WTC11 (cell line): ENCODE results near the gene DEFB113. TPM values are rescaled to one million over a fixed set of nuclear protein-coding genes. Genes with fewer than 3 reads are reported as not detected.

Source experiments
- ATAC-seq: fragments of 200-7000 bp; cut with Tn5 transposase; 2 replicates; pipeline ENCODE4 v1.10.0; 2021; ENCODE audit warnings: mild to moderate bottlenecking, moderate library complexity
- CTCF ChIA-PET: fragments of 300-600 bp; sonication (Branson Sonifier 250); formaldehyde crosslinking; loops from one replicate; lab custom pipeline; 2021; ENCODE audit warnings: antibody characterized with exemption; lab: Charles Lee
- POLR2A ChIA-PET: fragments of 350-600 bp; sonication (Branson Sonifier 250); formaldehyde crosslinking; loops from one replicate; lab custom pipeline; 2021; ENCODE audit warnings: antibody characterized with exemption; lab: Charles Lee
- DNase-seq: peaks from one replicate; pipeline ENCODE4 v3.0.0; 2021; ENCODE audit warnings: low spot score
- H3K27ac Mint-ChIP-seq: 2 replicates; pipeline ENCODE4 v1.8.0; 2021; ENCODE audit warnings: mixed read lengths
- H3K27me3 Mint-ChIP-seq: 2 replicates; pipeline ENCODE4 v1.8.0; 2021; ENCODE audit warnings: low read depth, mild to moderate bottlenecking, moderate library complexity, mixed read lengths
- H3K36me3 Mint-ChIP-seq: 2 replicates; pipeline ENCODE4 v1.8.0; 2021; ENCODE audit warnings: mixed read lengths
- H3K4me1 Mint-ChIP-seq: 2 replicates; pipeline ENCODE4 v1.8.0; 2022; ENCODE audit warnings: mixed read lengths
- H3K4me3 Mint-ChIP-seq: 2 replicates; pipeline ENCODE4 v1.8.0; 2021; ENCODE audit warnings: mild to moderate bottlenecking, moderate library complexity, mixed read lengths
- H3K9me3 Mint-ChIP-seq: 2 replicates; pipeline ENCODE4 v1.8.0; 2021; ENCODE audit warnings: mixed read lengths
- ATF1 ChIP-seq: sonication (generic); formaldehyde crosslinking; IDR thresholded peaks from 2 replicates; pipeline ENCODE4 v1.8.1; 2023; ENCODE audit warnings: mild to moderate bottlenecking, moderate library complexity, missing genetic modification reagents
- CREB1 ChIP-seq: sonication (generic); formaldehyde crosslinking; IDR thresholded peaks from 2 replicates; pipeline ENCODE4 v1.8.0; 2023; ENCODE audit warnings: mild to moderate bottlenecking, missing genetic modification reagents
- HMGA2 ChIP-seq: fragments of 250-450 bp; sonication (Bioruptor Pico); IDR thresholded peaks from 2 replicates; pipeline ENCODE4 v1.4.0; 2021; ENCODE audit warnings: mild to moderate bottlenecking, moderate library complexity
- IRF2 ChIP-seq: sonication (generic); formaldehyde crosslinking; IDR thresholded peaks from 2 replicates; pipeline ENCODE4 v1.8.0; 2022; ENCODE audit warnings: low read depth, missing genetic modification reagents, borderline replicate concordance
- JAZF1 ChIP-seq: fragments of 250-450 bp; sonication (Bioruptor Pico); IDR thresholded peaks from 2 replicates; pipeline ENCODE4 v1.9.0; 2021; ENCODE audit warnings: moderate library complexity, mild to moderate bottlenecking, inconsistent platforms
- OVOL2 ChIP-seq: fragments of 250-450 bp; sonication (Bioruptor Pico); IDR thresholded peaks from 2 replicates; pipeline ENCODE4 v1.9.0; 2021; ENCODE audit warnings: mild to moderate bottlenecking, borderline replicate concordance
- PRRX2 ChIP-seq: fragments of 250-450 bp; sonication (Bioruptor Pico); IDR thresholded peaks from 2 replicates; pipeline ENCODE4 v1.8.0; 2021; ENCODE audit warnings: mild to moderate bottlenecking
- SMAD4 ChIP-seq: sonication (generic); formaldehyde crosslinking; IDR thresholded peaks from 2 replicates; pipeline ENCODE4 v1.8.0; 2022; ENCODE audit warnings: mild to moderate bottlenecking, missing genetic modification reagents
- total RNA-seq: library from RNA; stranded (reverse); gene quantifications from 3 replicates; pipeline ENCODE4 v1.2.3, GENCODE V29; 2021
- TF ChIP-seq, protein P1 (sequence below): sonication (generic); formaldehyde crosslinking; IDR thresholded peaks from 2 replicates; pipeline ENCODE4 v1.8.1; 2023; ENCODE audit warnings: mild to moderate bottlenecking, missing genetic modification reagents
- TF ChIP-seq, protein P2 (sequence below): sonication (generic); formaldehyde crosslinking; IDR thresholded peaks from 2 replicates; pipeline ENCODE4 v1.8.0; 2023; ENCODE audit warnings: missing genetic modification reagents, mild to moderate bottlenecking, borderline replicate concordance
- TF ChIP-seq, protein P3 (sequence below): fragments of 200-600 bp; IDR thresholded peaks from 2 replicates; pipeline ENCODE4 v1.8.0; 2022; ENCODE audit warnings: antibody characterized with exemption
- TF ChIP-seq, protein P4 (sequence below): fragments of 250-450 bp; sonication (Bioruptor Pico); IDR thresholded peaks from 2 replicates; pipeline ENCODE4 v1.9.0; 2021; ENCODE audit warnings: mild to moderate bottlenecking, borderline replicate concordance
- TF ChIP-seq, protein P5 (sequence below): sonication (generic); formaldehyde crosslinking; IDR thresholded peaks from 2 replicates; pipeline ENCODE4 v1.8.1; 2022; ENCODE audit warnings: missing genetic modification reagents, borderline replicate concordance

The DEFB113 gene
- total RNA-seq, 1 experiment from 2014 or later = not detected

DNA sequence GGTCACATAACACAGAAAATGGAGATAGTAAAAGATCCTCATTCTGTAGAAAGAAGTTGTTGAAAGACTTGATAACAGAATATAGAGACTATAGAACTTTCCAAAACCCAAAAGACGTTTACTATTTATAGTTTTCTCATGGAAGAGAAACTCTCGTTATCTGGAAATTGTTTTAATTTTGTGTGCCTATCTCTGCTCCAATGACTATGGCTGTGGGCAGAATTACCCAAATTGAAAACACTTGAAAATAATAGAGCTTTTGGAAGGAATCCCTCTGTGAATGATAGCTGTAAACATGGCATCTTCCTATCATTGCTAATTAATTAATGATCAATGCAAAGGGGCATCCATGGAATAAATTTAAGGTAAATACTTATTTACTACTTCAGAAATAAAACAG lies 5.4 kb downstream of the DEFB113 start, which contains the start of gene DEFB114 (continued):
- no peak for TF ChIP-seq HMGA2 (CRISPR knock-in tag)
- TF ChIP-seq PRRX2 (CRISPR knock-in tag) = no peak

DNA sequence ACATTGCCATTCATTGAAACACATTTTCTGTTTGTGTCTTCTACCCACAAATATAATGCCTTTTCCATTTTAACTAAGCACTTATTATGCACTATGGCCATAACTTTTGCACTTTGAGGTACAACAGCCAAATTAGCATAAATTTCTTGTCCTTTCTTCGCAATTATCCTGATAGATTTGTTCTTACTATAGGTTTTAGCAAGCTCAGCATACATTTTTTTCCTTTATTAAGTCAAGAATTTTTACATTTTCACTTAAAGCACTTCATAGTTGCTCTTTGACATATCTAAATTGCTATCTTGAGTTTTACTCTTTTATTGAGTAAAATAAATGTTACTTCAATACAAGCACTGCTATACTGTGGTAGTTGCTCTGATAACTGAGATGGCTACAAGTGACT lies 11.2 kb downstream of the DEFB113 start:
- TF ChIP-seq, protein P1, sequence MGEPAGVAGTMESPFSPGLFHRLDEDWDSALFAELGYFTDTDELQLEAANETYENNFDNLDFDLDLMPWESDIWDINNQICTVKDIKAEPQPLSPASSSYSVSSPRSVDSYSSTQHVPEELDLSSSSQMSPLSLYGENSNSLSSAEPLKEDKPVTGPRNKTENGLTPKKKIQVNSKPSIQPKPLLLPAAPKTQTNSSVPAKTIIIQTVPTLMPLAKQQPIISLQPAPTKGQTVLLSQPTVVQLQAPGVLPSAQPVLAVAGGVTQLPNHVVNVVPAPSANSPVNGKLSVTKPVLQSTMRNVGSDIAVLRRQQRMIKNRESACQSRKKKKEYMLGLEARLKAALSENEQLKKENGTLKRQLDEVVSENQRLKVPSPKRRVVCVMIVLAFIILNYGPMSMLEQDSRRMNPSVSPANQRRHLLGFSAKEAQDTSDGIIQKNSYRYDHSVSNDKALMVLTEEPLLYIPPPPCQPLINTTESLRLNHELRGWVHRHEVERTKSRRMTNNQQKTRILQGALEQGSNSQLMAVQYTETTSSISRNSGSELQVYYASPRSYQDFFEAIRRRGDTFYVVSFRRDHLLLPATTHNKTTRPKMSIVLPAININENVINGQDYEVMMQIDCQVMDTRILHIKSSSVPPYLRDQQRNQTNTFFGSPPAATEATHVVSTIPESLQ (CRISPR knock-in tag) = no peak
- no peak for TF ChIP-seq SMAD4 (CRISPR knock-in tag)
- TF ChIP-seq IRF2 = no peak
- TF ChIP-seq, protein P2, sequence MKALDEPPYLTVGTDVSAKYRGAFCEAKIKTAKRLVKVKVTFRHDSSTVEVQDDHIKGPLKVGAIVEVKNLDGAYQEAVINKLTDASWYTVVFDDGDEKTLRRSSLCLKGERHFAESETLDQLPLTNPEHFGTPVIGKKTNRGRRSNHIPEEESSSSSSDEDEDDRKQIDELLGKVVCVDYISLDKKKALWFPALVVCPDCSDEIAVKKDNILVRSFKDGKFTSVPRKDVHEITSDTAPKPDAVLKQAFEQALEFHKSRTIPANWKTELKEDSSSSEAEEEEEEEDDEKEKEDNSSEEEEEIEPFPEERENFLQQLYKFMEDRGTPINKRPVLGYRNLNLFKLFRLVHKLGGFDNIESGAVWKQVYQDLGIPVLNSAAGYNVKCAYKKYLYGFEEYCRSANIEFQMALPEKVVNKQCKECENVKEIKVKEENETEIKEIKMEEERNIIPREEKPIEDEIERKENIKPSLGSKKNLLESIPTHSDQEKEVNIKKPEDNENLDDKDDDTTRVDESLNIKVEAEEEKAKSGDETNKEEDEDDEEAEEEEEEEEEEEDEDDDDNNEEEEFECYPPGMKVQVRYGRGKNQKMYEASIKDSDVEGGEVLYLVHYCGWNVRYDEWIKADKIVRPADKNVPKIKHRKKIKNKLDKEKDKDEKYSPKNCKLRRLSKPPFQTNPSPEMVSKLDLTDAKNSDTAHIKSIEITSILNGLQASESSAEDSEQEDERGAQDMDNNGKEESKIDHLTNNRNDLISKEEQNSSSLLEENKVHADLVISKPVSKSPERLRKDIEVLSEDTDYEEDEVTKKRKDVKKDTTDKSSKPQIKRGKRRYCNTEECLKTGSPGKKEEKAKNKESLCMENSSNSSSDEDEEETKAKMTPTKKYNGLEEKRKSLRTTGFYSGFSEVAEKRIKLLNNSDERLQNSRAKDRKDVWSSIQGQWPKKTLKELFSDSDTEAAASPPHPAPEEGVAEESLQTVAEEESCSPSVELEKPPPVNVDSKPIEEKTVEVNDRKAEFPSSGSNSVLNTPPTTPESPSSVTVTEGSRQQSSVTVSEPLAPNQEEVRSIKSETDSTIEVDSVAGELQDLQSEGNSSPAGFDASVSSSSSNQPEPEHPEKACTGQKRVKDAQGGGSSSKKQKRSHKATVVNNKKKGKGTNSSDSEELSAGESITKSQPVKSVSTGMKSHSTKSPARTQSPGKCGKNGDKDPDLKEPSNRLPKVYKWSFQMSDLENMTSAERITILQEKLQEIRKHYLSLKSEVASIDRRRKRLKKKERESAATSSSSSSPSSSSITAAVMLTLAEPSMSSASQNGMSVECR (CRISPR knock-in tag) = no peak
- TF ChIP-seq, protein P3, sequence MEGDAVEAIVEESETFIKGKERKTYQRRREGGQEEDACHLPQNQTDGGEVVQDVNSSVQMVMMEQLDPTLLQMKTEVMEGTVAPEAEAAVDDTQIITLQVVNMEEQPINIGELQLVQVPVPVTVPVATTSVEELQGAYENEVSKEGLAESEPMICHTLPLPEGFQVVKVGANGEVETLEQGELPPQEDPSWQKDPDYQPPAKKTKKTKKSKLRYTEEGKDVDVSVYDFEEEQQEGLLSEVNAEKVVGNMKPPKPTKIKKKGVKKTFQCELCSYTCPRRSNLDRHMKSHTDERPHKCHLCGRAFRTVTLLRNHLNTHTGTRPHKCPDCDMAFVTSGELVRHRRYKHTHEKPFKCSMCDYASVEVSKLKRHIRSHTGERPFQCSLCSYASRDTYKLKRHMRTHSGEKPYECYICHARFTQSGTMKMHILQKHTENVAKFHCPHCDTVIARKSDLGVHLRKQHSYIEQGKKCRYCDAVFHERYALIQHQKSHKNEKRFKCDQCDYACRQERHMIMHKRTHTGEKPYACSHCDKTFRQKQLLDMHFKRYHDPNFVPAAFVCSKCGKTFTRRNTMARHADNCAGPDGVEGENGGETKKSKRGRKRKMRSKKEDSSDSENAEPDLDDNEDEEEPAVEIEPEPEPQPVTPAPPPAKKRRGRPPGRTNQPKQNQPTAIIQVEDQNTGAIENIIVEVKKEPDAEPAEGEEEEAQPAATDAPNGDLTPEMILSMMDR = no peak
- TF ChIP-seq ATF1 (CRISPR knock-in tag) = no peak
- no peak for TF ChIP-seq JAZF1 (CRISPR knock-in tag)
- TF ChIP-seq, protein P4, sequence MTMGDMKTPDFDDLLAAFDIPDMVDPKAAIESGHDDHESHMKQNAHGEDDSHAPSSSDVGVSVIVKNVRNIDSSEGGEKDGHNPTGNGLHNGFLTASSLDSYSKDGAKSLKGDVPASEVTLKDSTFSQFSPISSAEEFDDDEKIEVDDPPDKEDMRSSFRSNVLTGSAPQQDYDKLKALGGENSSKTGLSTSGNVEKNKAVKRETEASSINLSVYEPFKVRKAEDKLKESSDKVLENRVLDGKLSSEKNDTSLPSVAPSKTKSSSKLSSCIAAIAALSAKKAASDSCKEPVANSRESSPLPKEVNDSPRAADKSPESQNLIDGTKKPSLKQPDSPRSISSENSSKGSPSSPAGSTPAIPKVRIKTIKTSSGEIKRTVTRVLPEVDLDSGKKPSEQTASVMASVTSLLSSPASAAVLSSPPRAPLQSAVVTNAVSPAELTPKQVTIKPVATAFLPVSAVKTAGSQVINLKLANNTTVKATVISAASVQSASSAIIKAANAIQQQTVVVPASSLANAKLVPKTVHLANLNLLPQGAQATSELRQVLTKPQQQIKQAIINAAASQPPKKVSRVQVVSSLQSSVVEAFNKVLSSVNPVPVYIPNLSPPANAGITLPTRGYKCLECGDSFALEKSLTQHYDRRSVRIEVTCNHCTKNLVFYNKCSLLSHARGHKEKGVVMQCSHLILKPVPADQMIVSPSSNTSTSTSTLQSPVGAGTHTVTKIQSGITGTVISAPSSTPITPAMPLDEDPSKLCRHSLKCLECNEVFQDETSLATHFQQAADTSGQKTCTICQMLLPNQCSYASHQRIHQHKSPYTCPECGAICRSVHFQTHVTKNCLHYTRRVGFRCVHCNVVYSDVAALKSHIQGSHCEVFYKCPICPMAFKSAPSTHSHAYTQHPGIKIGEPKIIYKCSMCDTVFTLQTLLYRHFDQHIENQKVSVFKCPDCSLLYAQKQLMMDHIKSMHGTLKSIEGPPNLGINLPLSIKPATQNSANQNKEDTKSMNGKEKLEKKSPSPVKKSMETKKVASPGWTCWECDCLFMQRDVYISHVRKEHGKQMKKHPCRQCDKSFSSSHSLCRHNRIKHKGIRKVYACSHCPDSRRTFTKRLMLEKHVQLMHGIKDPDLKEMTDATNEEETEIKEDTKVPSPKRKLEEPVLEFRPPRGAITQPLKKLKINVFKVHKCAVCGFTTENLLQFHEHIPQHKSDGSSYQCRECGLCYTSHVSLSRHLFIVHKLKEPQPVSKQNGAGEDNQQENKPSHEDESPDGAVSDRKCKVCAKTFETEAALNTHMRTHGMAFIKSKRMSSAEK (CRISPR knock-in tag) = no peak
- no peak for TF ChIP-seq OVOL2 (CRISPR knock-in tag)
- TF ChIP-seq, protein P5, sequence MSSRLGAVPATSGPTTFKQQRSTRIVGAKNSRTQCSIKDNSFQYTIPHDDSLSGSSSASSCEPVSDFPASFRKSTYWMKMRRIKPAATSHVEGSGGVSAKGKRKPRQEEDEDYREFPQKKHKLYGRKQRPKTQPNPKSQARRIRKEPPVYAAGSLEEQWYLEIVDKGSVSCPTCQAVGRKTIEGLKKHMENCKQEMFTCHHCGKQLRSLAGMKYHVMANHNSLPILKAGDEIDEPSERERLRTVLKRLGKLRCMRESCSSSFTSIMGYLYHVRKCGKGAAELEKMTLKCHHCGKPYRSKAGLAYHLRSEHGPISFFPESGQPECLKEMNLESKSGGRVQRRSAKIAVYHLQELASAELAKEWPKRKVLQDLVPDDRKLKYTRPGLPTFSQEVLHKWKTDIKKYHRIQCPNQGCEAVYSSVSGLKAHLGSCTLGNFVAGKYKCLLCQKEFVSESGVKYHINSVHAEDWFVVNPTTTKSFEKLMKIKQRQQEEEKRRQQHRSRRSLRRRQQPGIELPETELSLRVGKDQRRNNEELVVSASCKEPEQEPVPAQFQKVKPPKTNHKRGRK = no peak
- no peak for TF ChIP-seq CREB1 (CRISPR knock-in tag)
- Mint-ChIP-seq H3K9me3 (peaks cover 21% of the 10 kb centered on the region), H3K4me1 (peaks cover 6% of the 10 kb centered on the region; the same call in 1 of the 2 replicates), H3K36me3 (peaks cover 11% of the 10 kb centered on the region), H3K27ac (no peak overlapping the region), H3K4me3 (no peak overlapping the region), H3K27me3 (no peaks in the 10 kb centered on the region)
- ChIA-PET POLR2A (no interaction called here), CTCF (no interaction called here)
- DNase-seq = no peak
- ATAC-seq = no peak
